SHP77 treated with DMSO at 0.1 percent for 48 hours (cell line): ENCODE results near the gene SAP30L.

Source experiments
- DNase-seq: peaks from one replicate; lab custom pipeline; 2025; lab: John Stamatoyannopoulos, UW

The SAP30L gene

GRCh38 chr5:154419236-154419635 is 26.6 kb upstream of the SAP30L start:
- DNase-seq, result no peak

- no peak for DNase-seq
These were observed 23.9 kb upstream of the SAP30L start for GRCh38 chr5:154421868-154422267.

- no peak for DNase-seq
These were observed 23.5 kb upstream of the SAP30L start for GRCh38 chr5:154422298-154422697.

- DNase-seq, result no peak
These were observed 17.6 kb upstream of the SAP30L start for GRCh38 chr5:154428208-154428607.

GRCh38 chr5:154429341-154429740 is 16.5 kb upstream of the SAP30L start:
- DNase-seq, result no peak

- DNase-seq, result no peak
These were observed 15.3 kb upstream of the SAP30L start for GRCh38 chr5:154430466-154430865.

GRCh38 chr5:154430961-154431630 is 14.7 kb upstream of the SAP30L start:
- no peak for DNase-seq

- no peak for DNase-seq
These were observed 10.6 kb upstream of the SAP30L start for GRCh38 chr5:154435226-154435625.

- DNase-seq, result no peak
These were observed 8.4 kb upstream of the SAP30L start for GRCh38 chr5:154437281-154437965.

GRCh38 chr5:154440540-154440939 is 5.3 kb upstream of the SAP30L start:
- DNase-seq, result no peak

GRCh38 chr5:154442801-154443200 is 3.0 kb upstream of the SAP30L start:
- no peak for DNase-seq

GRCh38 chr5:154444556-154445421 is 1.0 kb upstream of the SAP30L start:
- DNase-seq, result no peak

GRCh38 chr5:154446195-154447088 is 645 bp downstream of the SAP30L start:
- DNase-seq, result no peak

- no peak for DNase-seq
These were observed 1.4 kb downstream of the SAP30L start for GRCh38 chr5:154447089-154447725.

- no peak for DNase-seq
These were observed 4.0 kb downstream of the SAP30L start for GRCh38 chr5:154449786-154450185.

- DNase-seq, result no peak
These were observed 6.2 kb downstream of the SAP30L start for GRCh38 chr5:154451957-154452356.

- DNase-seq, result no peak
These were observed 9.8 kb downstream of the SAP30L start for GRCh38 chr5:154455585-154455984.

- no peak for DNase-seq
These were observed 10.7 kb downstream of the SAP30L start for GRCh38 chr5:154456540-154456939.

GRCh38 chr5:154459015-154459414 is 13.2 kb downstream of the SAP30L start:
- no peak for DNase-seq

- no peak for DNase-seq
These were observed 14.4 kb downstream of the SAP30L start for GRCh38 chr5:154460172-154460571.

- no peak for DNase-seq
These were observed 15.7 kb downstream of the SAP30L start for GRCh38 chr5:154461531-154461930.
